Neural progenitor cell (in vitro differentiated cells): ENCODE measurements around the gene TLE3.

Experiments used
- EZH2 ChIP-seq: fragments of 200-600 bp; sonication (generic); IDR thresholded peaks from 2 replicates; pipeline ENCODE4 v1.6.1; 2017; ENCODE audit warnings: antibody characterized with exemption, mild to moderate bottlenecking, moderate library complexity
- EZH2phosphoT487 ChIP-seq: fragments of 200-600 bp; sonication (generic); IDR thresholded peaks from 2 replicates; pipeline ENCODE4 v1.6.1; 2017; ENCODE audit warnings: antibody characterized with exemption
- TF ChIP-seq, protein P1 (sequence below): fragments of 200-600 bp; sonication (generic); IDR thresholded peaks from 2 replicates; pipeline ENCODE4 v1.5.1; 2017; ENCODE audit warnings: antibody characterized with exemption, mild to moderate bottlenecking

DNA sequence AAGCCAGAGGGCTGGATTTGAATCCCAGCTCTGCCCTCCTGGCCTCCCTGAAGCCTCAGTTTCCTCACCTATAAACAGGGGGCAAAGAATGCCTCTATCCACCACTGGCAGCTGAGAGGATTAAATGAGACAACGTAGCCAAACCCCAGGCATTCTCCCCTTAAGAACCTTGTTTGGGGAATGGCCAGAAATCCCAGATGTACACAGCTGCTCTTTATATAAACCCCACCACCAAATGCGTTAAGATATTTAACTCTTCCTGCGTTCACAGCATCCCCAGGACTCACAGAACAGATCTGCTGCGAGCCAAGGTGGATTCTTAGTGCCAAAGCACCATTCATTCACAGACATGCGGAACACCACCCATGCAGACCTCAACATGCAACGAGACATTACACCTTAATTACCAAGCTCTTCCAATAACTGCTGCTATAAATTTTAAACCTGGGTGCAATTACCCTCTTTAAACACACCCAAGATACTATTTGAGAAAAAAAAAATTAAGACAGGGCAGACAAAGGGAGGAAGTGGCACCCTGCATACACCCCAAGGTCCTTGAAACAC is 5.2 kb downstream of the TLE3 start:
- TF ChIP-seq, protein P1, sequence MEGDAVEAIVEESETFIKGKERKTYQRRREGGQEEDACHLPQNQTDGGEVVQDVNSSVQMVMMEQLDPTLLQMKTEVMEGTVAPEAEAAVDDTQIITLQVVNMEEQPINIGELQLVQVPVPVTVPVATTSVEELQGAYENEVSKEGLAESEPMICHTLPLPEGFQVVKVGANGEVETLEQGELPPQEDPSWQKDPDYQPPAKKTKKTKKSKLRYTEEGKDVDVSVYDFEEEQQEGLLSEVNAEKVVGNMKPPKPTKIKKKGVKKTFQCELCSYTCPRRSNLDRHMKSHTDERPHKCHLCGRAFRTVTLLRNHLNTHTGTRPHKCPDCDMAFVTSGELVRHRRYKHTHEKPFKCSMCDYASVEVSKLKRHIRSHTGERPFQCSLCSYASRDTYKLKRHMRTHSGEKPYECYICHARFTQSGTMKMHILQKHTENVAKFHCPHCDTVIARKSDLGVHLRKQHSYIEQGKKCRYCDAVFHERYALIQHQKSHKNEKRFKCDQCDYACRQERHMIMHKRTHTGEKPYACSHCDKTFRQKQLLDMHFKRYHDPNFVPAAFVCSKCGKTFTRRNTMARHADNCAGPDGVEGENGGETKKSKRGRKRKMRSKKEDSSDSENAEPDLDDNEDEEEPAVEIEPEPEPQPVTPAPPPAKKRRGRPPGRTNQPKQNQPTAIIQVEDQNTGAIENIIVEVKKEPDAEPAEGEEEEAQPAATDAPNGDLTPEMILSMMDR = no peak
- TF ChIP-seq EZH2phosphoT487 = no peak
- TF ChIP-seq EZH2 = no peak
